SK-N-SH (cell line): ENCODE measurements around the gene TANK. TPM values are rescaled to one million over a fixed set of nuclear protein-coding genes. Genes with fewer than 3 reads are reported as not detected.

Experiments
- CTCF ChIA-PET: fragments of 300-600, 350-600 bp; formaldehyde crosslinking; extraction: SDS; loops from one replicate; lab custom pipeline; 2021; lab: Yijun Ruan, JAX
- POLR2A ChIA-PET: fragments of 350-600 bp; sonication (Branson Sonifier 250); formaldehyde crosslinking; extraction: SDS; loops from one replicate; lab custom pipeline; 2020; ENCODE audit warnings: antibody characterized with exemption, inconsistent platforms; lab: Yijun Ruan, JAX
- DNase-seq: peaks from one replicate; pipeline ENCODE4 v3.0.0; 2012
- H2AFZ ChIP-seq: fragments of 200-600 bp; sonication (generic); 2 replicates; pipeline ENCODE4 v1.8.1; 2016; ENCODE audit warnings: antibody characterized with exemption, mild to moderate bottlenecking, low read depth
- H3F3A ChIP-seq: fragments of 200-600 bp; sonication (generic); replicated peaks from 2 replicates; pipeline ENCODE3; 2016; ENCODE audit warnings: antibody characterized with exemption, mild to moderate bottlenecking; ENCODE audit not compliant: insufficient read depth
- H3K27ac ChIP-seq, 2 experiments: fragments of 200-500 bp in 1 of 2; fragments of 200-600 bp in 1 of 2; sonication (Bioruptor generic) in 1 of 2; sonication (generic), shearing (Covaris generic) in 1 of 2; 2 replicates each; pipeline versions ENCODE4 v1.5.1 to v1.6.1; 2014 to 2016; ENCODE audit warnings: low read depth in 2 of 2, inconsistent platforms in 1 of 2, low read length in 1 of 2, mild to moderate bottlenecking in 1 of 2, mixed read lengths in 1 of 2
- H3K27me3 ChIP-seq: fragments of 200-600 bp; sonication (generic), shearing (Covaris generic); 2 replicates; pipeline ENCODE4 v1.6.1; 2016; ENCODE audit warnings: mixed run types; ENCODE audit not compliant: insufficient read depth
- H3K36me3 ChIP-seq, 2 experiments: fragments of 200-500 bp in 1 of 2; fragments of 200-600 bp in 1 of 2; sonication (Bioruptor generic) in 1 of 2; sonication (generic) in 1 of 2; replicated peaks in 1 of 2; 2 replicates each; pipeline versions ENCODE3 to v1.5.1; 2014 to 2016; ENCODE audit warnings: low read length in 1 of 2, mild to moderate bottlenecking in 1 of 2; ENCODE audit not compliant: insufficient read depth in 2 of 2, control insufficient read depth in 1 of 2
- H3K4me1 ChIP-seq, 2 experiments: fragments of 200-500 bp in 1 of 2; fragments of 200-600 bp in 1 of 2; sonication (Bioruptor generic) in 1 of 2; sonication (generic), shearing (Covaris generic) in 1 of 2; 2 replicates each; pipeline versions ENCODE4 v1.5.1 to v1.6.1; 2014 to 2016; ENCODE audit warnings: low read depth in 1 of 2, low read length in 1 of 2, mixed run types in 1 of 2; ENCODE audit not compliant: insufficient read depth in 2 of 2, control insufficient read depth in 1 of 2
- H3K4me2 ChIP-seq: fragments of 200-600 bp; sonication (generic), shearing (Covaris generic); 2 replicates; pipeline ENCODE4 v1.6.1; 2017; ENCODE audit warnings: mixed run types
- H3K4me3 ChIP-seq, 2 experiments: fragments of 200-500 bp in 1 of 2; fragments of 200-600 bp in 1 of 2; sonication (Bioruptor generic) in 1 of 2; sonication (generic), shearing (Covaris generic) in 1 of 2; 2 replicates each; pipeline versions ENCODE4 v1.5.1 to v1.8.1; 2014 to 2016; ENCODE audit warnings: low read depth in 2 of 2, inconsistent platforms in 1 of 2, low read length in 1 of 2, mild to moderate bottlenecking in 1 of 2, mixed read lengths in 1 of 2, moderate library complexity in 1 of 2
- H3K79me2 ChIP-seq: fragments of 200-600 bp; sonication (generic); 2 replicates; pipeline ENCODE4 v1.8.1; 2017; ENCODE audit warnings: mild to moderate bottlenecking; ENCODE audit not compliant: insufficient read depth
- H3K9ac ChIP-seq: fragments of 200-600 bp; sonication (generic); 2 replicates; pipeline ENCODE4 v1.6.1; 2017; ENCODE audit warnings: mixed run types
- H3K9me2 ChIP-seq: fragments of 200-600 bp; sonication (generic); 2 replicates; pipeline ENCODE4 v1.6.1; 2017; ENCODE audit warnings: mixed run types
- H3K9me3 ChIP-seq: fragments of 200-600 bp; sonication (generic); 2 replicates; pipeline ENCODE4 v1.6.1; 2017; ENCODE audit warnings: mixed run types, mild to moderate bottlenecking, moderate library complexity
- H4K20me1 ChIP-seq: fragments of 200-600 bp; sonication (generic); 2 replicates; pipeline ENCODE4 v1.6.1; 2017; ENCODE audit warnings: mild to moderate bottlenecking, mixed run types; ENCODE audit not compliant: insufficient read depth
- EZH2phosphoT487 ChIP-seq: fragments of 200-600 bp; sonication (generic); IDR thresholded peaks from 2 replicates; pipeline ENCODE4 v1.6.1; 2017; ENCODE audit warnings: low read depth, mixed run types, mild to moderate bottlenecking, antibody characterized with exemption, moderate library complexity, borderline replicate concordance
- FOSL2 ChIP-seq: IDR thresholded peaks from 2 replicates; pipeline ENCODE4 v1.4.0; 2012; ENCODE audit warnings: low read depth, mild to moderate bottlenecking, moderate library complexity, borderline replicate concordance
- FOXJ3 ChIP-seq: sonication (generic); formaldehyde crosslinking; IDR thresholded peaks from 2 replicates; pipeline ENCODE4 v1.5.1; 2020; ENCODE audit warnings: mild to moderate bottlenecking, missing genetic modification reagents
- FOXM1 ChIP-seq: IDR thresholded peaks from 2 replicates; pipeline ENCODE4 v1.4.0; 2012; ENCODE audit warnings: low read depth, mild to moderate bottlenecking
- GABPA ChIP-seq: IDR thresholded peaks from 2 replicates; pipeline ENCODE4 v1.4.0; 2012; ENCODE audit warnings: low read depth, mild to moderate bottlenecking
- MXI1 ChIP-seq: IDR thresholded peaks from 2 replicates; pipeline ENCODE4 v1.6.1; 2012; ENCODE audit warnings: mild to moderate bottlenecking, low read depth, low read length, improper control_type of control experiment
- NFIC ChIP-seq: IDR thresholded peaks from 2 replicates; pipeline ENCODE4 v1.4.0; 2012; ENCODE audit warnings: borderline replicate concordance
- NRF1 ChIP-seq: IDR thresholded peaks from 2 replicates; pipeline ENCODE4 v1.6.1; 2012; ENCODE audit warnings: low read depth, mild to moderate bottlenecking, low read length
- RCOR1 ChIP-seq: fragments of 150-350 bp; IDR thresholded peaks from 2 replicates; pipeline ENCODE4 v1.6.1; 2017; ENCODE audit warnings: antibody characterized with exemption, low read length
- REST ChIP-seq: IDR thresholded peaks from 2 replicates; pipeline ENCODE4 v1.6.1; 2012; ENCODE audit warnings: mild to moderate bottlenecking, low read depth, low read length, moderate library complexity
- RXRA ChIP-seq: IDR thresholded peaks from 2 replicates; pipeline ENCODE4 v1.4.0; 2012; ENCODE audit warnings: low read depth, mild to moderate bottlenecking, borderline replicate concordance
- SIN3A ChIP-seq: IDR thresholded peaks from 2 replicates; pipeline ENCODE4 v1.6.1; 2012; ENCODE audit warnings: low read depth, mild to moderate bottlenecking, low read length, moderate library complexity, borderline replicate concordance
- SMC3 ChIP-seq: IDR thresholded peaks from 2 replicates; pipeline ENCODE4 v1.6.1; 2012; ENCODE audit warnings: low read depth, low read length, improper control_type of control experiment
- TEAD4 ChIP-seq: IDR thresholded peaks from 2 replicates; pipeline ENCODE4 v1.4.0; 2012; ENCODE audit warnings: mild to moderate bottlenecking, borderline replicate concordance; ENCODE audit not compliant: insufficient read depth
- USF1 ChIP-seq: IDR thresholded peaks from 2 replicates; pipeline ENCODE4 v1.4.0; 2012; ENCODE audit warnings: low read depth, borderline replicate concordance
- USF2 ChIP-seq: fragments of 150-350 bp; IDR thresholded peaks from 2 replicates; pipeline ENCODE4 v1.6.1; 2017; ENCODE audit warnings: antibody characterized with exemption, low read length, low read depth, borderline replicate concordance
- YY1 ChIP-seq: IDR thresholded peaks from 2 replicates; pipeline ENCODE4 v1.4.0; 2012; ENCODE audit warnings: low read depth, mild to moderate bottlenecking
- ZBTB33 ChIP-seq: IDR thresholded peaks from 2 replicates; pipeline ENCODE4 v1.4.0; 2012; ENCODE audit warnings: low read depth, borderline replicate concordance
- WGBS: methylation state at CpG from one replicate; pipeline ENCODE4 v1.1.6; 2017; ENCODE audit warnings: low lambda C conversion rate; 5-methylcytosine and 5-hydroxymethylcytosine counted together
- polyA plus RNA-seq, 3 experiments: library from polyadenylated mRNA; depleted of rRNA; stranded (reverse); fragments of >200 nt; gene quantifications; 2 replicates each; pipeline ENCODE4 v1.2.3, GENCODE V29; 2012

Gene TANK
- polyA plus RNA-seq, 1 of the 3 experiments (the other 2 are of a cell fraction) = 25.7 TPM

GRCh38 chr2:161209902-161210301, 49.7 kb downstream of the TANK start (continued):
- TF ChIP-seq TEAD4 = no peak
- no peak for TF ChIP-seq NFIC

GRCh38 chr2:161217597-161218185, 57.5 kb downstream of the TANK start:
- H3F3A ChIP-seq = no peaks in the 10 kb centered on the region
- no peaks in the 10 kb centered on the region for H4K20me1 ChIP-seq
- POLR2A ChIA-PET = no interaction called here
- H3K9me2 ChIP-seq = no peaks in the 10 kb centered on the region
- WGBS = 89% methylated on average over 3 of the region's 3 CpGs
- H3K36me3 ChIP-seq = peaks cover 13 to 28% of the 10 kb centered on the region in 2 experiments
- H3K4me2 ChIP-seq = no peak overlapping the region
- no peak overlapping the region for H3K4me3 ChIP-seq
- no peak overlapping the region for H2AFZ ChIP-seq
- H3K27ac ChIP-seq = no peak overlapping the region
- H3K9ac ChIP-seq = no peak overlapping the region
- no peaks in the 10 kb centered on the region for H3K9me3 ChIP-seq
- no peaks in the 10 kb centered on the region for H3K79me2 ChIP-seq
- TF ChIP-seq USF2 = no peak
- no peak for TF ChIP-seq RXRA
- TF ChIP-seq USF1 = no peak
- TF ChIP-seq EZH2phosphoT487 = no peak
- no peak for TF ChIP-seq SIN3A
- no peak for TF ChIP-seq FOSL2
- TF ChIP-seq NRF1 = no peak
- TF ChIP-seq ZBTB33 = no peak
- TF ChIP-seq SMC3 = no peak
- no peak for TF ChIP-seq GABPA
- no peak for TF ChIP-seq FOXJ3 (CRISPR knock-in tag)
- TF ChIP-seq YY1 = no peak
- no peak for TF ChIP-seq TEAD4
- TF ChIP-seq REST = no peak
- no peak for TF ChIP-seq FOXM1
- no peak for TF ChIP-seq MXI1
- TF ChIP-seq RCOR1 = no peak
- TF ChIP-seq, all 33 proteins: peak for 0
- CTCF ChIA-PET = interaction anchor here (0.8 to 1.9 kb wide), 4 partner anchors 10 to 56 kb away, joined by 3 to 5 read pairs (median 4); no protein-coding TSS in a partner anchor
- no peaks in the 10 kb centered on the region for H3K27me3 ChIP-seq
- no peak for DNase-seq
- peaks cover 0 to 4% of the 10 kb centered on the region in 2 experiments; a peak in 2 of 4 replicates for H3K4me1 ChIP-seq
